Mesenchymal stem cell (in vitro differentiated cells and primary cell): ENCODE measurements around the gene NEDD4L.

Source experiments
- DNase-seq: peaks from one replicate; pipeline ENCODE4 v3.0.0-alpha.2; 2013
- H2AFZ ChIP-seq: one replicate; pipeline ENCODE4 v1.6.1; 2013; ENCODE audit warnings: low read depth, mild to moderate bottlenecking, control low read depth, inconsistent platforms, low read length, moderate library complexity
- H2AK5ac ChIP-seq: 2 replicates; pipeline ENCODE4 v1.6.1; 2013; ENCODE audit warnings: low read length, moderate library complexity, mild to moderate bottlenecking, inconsistent platforms; ENCODE audit not compliant: severe bottlenecking
- H2BK120ac ChIP-seq: one replicate; pipeline ENCODE4 v1.6.1; 2013; ENCODE audit warnings: low read depth, mild to moderate bottlenecking, inconsistent platforms, low read length, moderate library complexity
- H2BK12ac ChIP-seq, 2 experiments: one replicate each; pipeline ENCODE4 v1.6.1; 2013; ENCODE audit warnings: inconsistent platforms in 2 of 2, low read length in 2 of 2, mild to moderate bottlenecking in 2 of 2, moderate library complexity in 2 of 2, control low read depth in 1 of 2
- H2BK15ac ChIP-seq: one replicate; pipeline ENCODE4 v1.6.1; 2013; ENCODE audit warnings: mild to moderate bottlenecking, low read depth, inconsistent platforms; ENCODE audit not compliant: poor library complexity, severe bottlenecking
- H2BK5ac ChIP-seq: 2 replicates; pipeline ENCODE4 v1.6.1; 2013; ENCODE audit warnings: low read depth, mild to moderate bottlenecking, low read length, control low read depth, inconsistent platforms; ENCODE audit not compliant: poor library complexity, severe bottlenecking
- H3K14ac ChIP-seq, 2 experiments: one replicate each; pipeline ENCODE4 v1.6.1; 2013; ENCODE audit warnings: inconsistent platforms in 2 of 2, low read length in 2 of 2, control low read depth in 1 of 2, mild to moderate bottlenecking in 1 of 2, moderate library complexity in 1 of 2
- H3K18ac ChIP-seq, 2 experiments: one replicate each; pipeline ENCODE4 v1.6.1; 2013; ENCODE audit warnings: inconsistent platforms in 2 of 2, low read length in 2 of 2, control low read depth in 1 of 2, low read depth in 1 of 2, mild to moderate bottlenecking in 1 of 2
- H3K23ac ChIP-seq, 2 experiments: one replicate each; pipeline ENCODE4 v1.6.1; 2013; ENCODE audit warnings: inconsistent platforms in 2 of 2, low read length in 2 of 2, mild to moderate bottlenecking in 2 of 2, moderate library complexity in 2 of 2, control low read depth in 1 of 2
- H3K27ac ChIP-seq: 2 replicates; pipeline ENCODE4 v1.5.1; 2013; ENCODE audit warnings: mild to moderate bottlenecking, moderate library complexity, low read length, control low read depth, inconsistent platforms; ENCODE audit not compliant: poor library complexity, severe bottlenecking
- H3K27me3 ChIP-seq, 2 experiments: 2 replicates each; pipeline versions ENCODE4 v1.6.1 to v1.7.0; 2013; ENCODE audit warnings: low read length in 2 of 2, mild to moderate bottlenecking in 2 of 2, moderate library complexity in 2 of 2, control low read depth in 1 of 2, inconsistent platforms in 1 of 2; ENCODE audit not compliant: control insufficient read depth in 1 of 2, insufficient read depth in 1 of 2
- H3K36me3 ChIP-seq, 2 experiments: 2 replicates each; pipeline versions ENCODE4 v1.6.1 to v1.7.0; 2013; ENCODE audit warnings: low read length in 2 of 2, control low read depth in 1 of 2, inconsistent platforms in 1 of 2, low read depth in 1 of 2, mild to moderate bottlenecking in 1 of 2; ENCODE audit not compliant: insufficient read depth in 2 of 2, control insufficient read depth in 1 of 2
- H3K4ac ChIP-seq, 2 experiments: one replicate each; pipeline ENCODE4 v1.6.1; 2013; ENCODE audit warnings: inconsistent platforms in 2 of 2, low read length in 2 of 2, mild to moderate bottlenecking in 2 of 2, moderate library complexity in 2 of 2, control low read depth in 1 of 2, low read depth in 1 of 2
- H3K4me1 ChIP-seq: 2 replicates; pipeline ENCODE4 v1.6.1; 2013; ENCODE audit warnings: low read depth, low read length, control low read depth; ENCODE audit not compliant: control insufficient read depth, insufficient read depth
- H3K4me2 ChIP-seq: 2 replicates; pipeline ENCODE4 v1.6.1; 2013; ENCODE audit warnings: low read length, mild to moderate bottlenecking, inconsistent platforms; ENCODE audit not compliant: poor library complexity, severe bottlenecking
- H3K4me3 ChIP-seq, 2 experiments: 2 replicates each; pipeline versions ENCODE4 v1.5.1 to v1.7.0; 2013; ENCODE audit warnings: low read length in 2 of 2, mild to moderate bottlenecking in 2 of 2, control low read depth in 1 of 2, low read depth in 1 of 2; ENCODE audit not compliant: insufficient read depth in 1 of 2
- H3K79me1 ChIP-seq: replicated peaks from 2 replicates; pipeline ENCODE4 v1.6.1; 2013; ENCODE audit warnings: mild to moderate bottlenecking, control low read depth, low read length, inconsistent platforms; ENCODE audit not compliant: poor library complexity, severe bottlenecking
- H3K9ac ChIP-seq: 2 replicates; pipeline ENCODE4 v1.7.0; 2013; ENCODE audit warnings: mild to moderate bottlenecking, low read length, moderate library complexity
- H3K9me3 ChIP-seq: 2 replicates; pipeline ENCODE4 v1.7.0; 2013; ENCODE audit warnings: mild to moderate bottlenecking, low read length; ENCODE audit not compliant: control insufficient read depth
- H4K8ac ChIP-seq: one replicate; pipeline ENCODE4 v1.6.1; 2013; ENCODE audit warnings: inconsistent platforms, mild to moderate bottlenecking, low read length, moderate library complexity
- H4K91ac ChIP-seq: one replicate; pipeline ENCODE4 v1.6.1; 2013; ENCODE audit warnings: mild to moderate bottlenecking, low read length, inconsistent platforms
- WGBS: methylation state at CpG from one replicate; pipeline ENCODE4 v1.1.7; 2013; ENCODE audit warnings: mixed read lengths; 5-methylcytosine and 5-hydroxymethylcytosine counted together

Gene NEDD4L

GRCh38 chr18:58351776-58352175, 307.8 kb downstream of the NEDD4L start:
- Histone ChIP-seq H3K9me3 (no peaks in the 10 kb centered on the region), H3K36me3 (peaks cover 27 to 30% of the 10 kb centered on the region in 2 experiments), H4K91ac (no peak overlapping the region), H2AFZ (no peak overlapping the region), H3K27me3 (no peaks in the 10 kb centered on the region), H3K79me1 (peaks cover 8% of the 10 kb centered on the region), H4K8ac (no peak overlapping the region), H3K18ac (no peak overlapping the region), H3K27ac (no peak overlapping the region), H3K4me2 (no peak overlapping the region), H3K4me1 (peaks cover 5% of the 10 kb centered on the region), H2BK120ac (no peak overlapping the region), H2BK15ac (no peak overlapping the region), H2BK12ac (no peak overlapping the region), H3K23ac (no peak overlapping the region), H3K9ac (no peak overlapping the region), H3K4me3 (no peak overlapping the region), H2AK5ac (no peak overlapping the region), H2BK5ac (no peak overlapping the region), H3K4ac (no peak overlapping the region), H3K14ac (no peak overlapping the region)
- no peak for DNase-seq
- 98% methylated on average over 3 of the region's 3 CpGs for WGBS

- 96% methylated on average over 3 of the region's 4 CpGs for WGBS
- Histone ChIP-seq H3K27ac (no peak overlapping the region), H2AK5ac (no peak overlapping the region), H4K91ac (no peak overlapping the region), H2BK120ac (no peak overlapping the region), H3K18ac (no peak overlapping the region), H3K4me1 (peaks cover 5% of the 10 kb centered on the region), H2BK12ac (no peak overlapping the region), H3K36me3 (peaks cover 28 to 30% of the 10 kb centered on the region in 2 experiments), H3K4me2 (no peak overlapping the region), H3K4me3 (no peak overlapping the region), H2BK5ac (no peak overlapping the region), H4K8ac (no peak overlapping the region), H3K4ac (no peak overlapping the region), H3K23ac (no peak overlapping the region), H3K79me1 (peaks cover 6% of the 10 kb centered on the region), H2AFZ (no peak overlapping the region), H3K27me3 (no peaks in the 10 kb centered on the region), H3K9me3 (no peaks in the 10 kb centered on the region), H3K14ac (no peak overlapping the region), H3K9ac (no peak overlapping the region), H2BK15ac (no peak overlapping the region)
- no peak for DNase-seq
Observed at GRCh38 chr18:58353581-58353980, 309.6 kb downstream of the NEDD4L start.

GRCh38 chr18:58354051-58354450, 310.0 kb downstream of the NEDD4L start:
- Histone ChIP-seq H3K36me3 (peaks cover 25 to 29% of the 10 kb centered on the region in 2 experiments), H3K14ac (no peak overlapping the region), H3K27me3 (no peaks in the 10 kb centered on the region), H3K4me1 (peaks cover 5% of the 10 kb centered on the region), H2BK15ac (no peak overlapping the region), H3K23ac (no peak overlapping the region), H3K79me1 (peaks cover 6% of the 10 kb centered on the region), H2BK120ac (no peak overlapping the region), H4K8ac (no peak overlapping the region), H3K27ac (no peak overlapping the region), H2BK12ac (no peak overlapping the region), H3K4me2 (no peak overlapping the region), H4K91ac (no peak overlapping the region), H2AFZ (no peak overlapping the region), H3K4ac (no peak overlapping the region), H2AK5ac (no peak overlapping the region), H3K18ac (no peak overlapping the region), H3K4me3 (no peak overlapping the region), H3K9ac (no peak overlapping the region), H3K9me3 (no peaks in the 10 kb centered on the region), H2BK5ac (no peak overlapping the region)
- DNase-seq = no peak
- 100% methylated on average over 3 of the region's 4 CpGs for WGBS

GRCh38 chr18:58354791-58355190, 310.8 kb downstream of the NEDD4L start:
- no peak overlapping the region for H2BK12ac ChIP-seq
- no peak overlapping the region for H2AFZ ChIP-seq
- H3K36me3 ChIP-seq = peaks cover 21 to 22% of the 10 kb centered on the region in 2 experiments
- H2BK15ac ChIP-seq = no peak overlapping the region
- H2AK5ac ChIP-seq = no peak overlapping the region
- peaks cover 9% of the 10 kb centered on the region for H3K79me1 ChIP-seq
- no peak overlapping the region for H4K8ac ChIP-seq
- peak overlapping the region in 1 of 2 experiments; percentile 1 for H3K23ac ChIP-seq
- no peak overlapping the region for H2BK5ac ChIP-seq
- no peak overlapping the region for H3K4me2 ChIP-seq
- no peak overlapping the region for H2BK120ac ChIP-seq
- DNase-seq = no peak
- H3K18ac ChIP-seq = no peak overlapping the region
- H3K4ac ChIP-seq = no peak overlapping the region
- no peak overlapping the region for H3K9ac ChIP-seq
- H3K4me3 ChIP-seq = no peak overlapping the region
- H3K4me1 ChIP-seq = peaks cover 6% of the 10 kb centered on the region
- H3K14ac ChIP-seq = peak overlapping the region in 1 of 2 experiments; percentile 28
- H4K91ac ChIP-seq = no peak overlapping the region
- no peak overlapping the region for H3K27ac ChIP-seq
- 91% methylated on average over 10 of the region's 10 CpGs for WGBS
- H3K27me3 ChIP-seq = no peaks in the 10 kb centered on the region
- no peaks in the 10 kb centered on the region for H3K9me3 ChIP-seq
